GM20000 (cell line): ENCODE measurements around the gene SCPEP1.

Source experiments
- DNase-seq: peaks from one replicate; pipeline ENCODE4 v3.0.0; 2012; ENCODE audit warnings: low spot score
- CTCF ChIP-seq: IDR thresholded peaks from 2 replicates; pipeline ENCODE4 v1.5.1; 2012; ENCODE audit warnings: mild to moderate bottlenecking, control low read depth; ENCODE audit errors: extremely low read depth, missing control alignments

Gene SCPEP1

DNA sequence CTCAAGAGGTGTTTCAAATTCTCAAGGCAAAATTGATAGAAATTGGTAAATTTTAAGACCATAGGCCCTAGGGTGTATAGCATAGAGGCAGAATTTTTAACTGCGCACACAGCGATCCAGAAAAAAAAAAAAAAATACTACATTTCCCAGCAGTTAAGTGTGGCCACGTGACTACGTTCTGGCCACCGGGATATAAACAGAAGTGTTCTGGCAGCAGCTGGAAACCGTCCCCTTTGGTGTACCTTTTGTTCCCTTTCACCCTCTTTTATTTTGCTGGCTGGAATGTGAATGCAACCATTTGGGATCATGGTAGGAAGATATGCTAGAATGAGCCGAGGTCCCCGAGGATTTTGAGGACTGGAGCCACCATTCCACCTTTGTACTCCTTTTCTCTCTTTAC is 54.4 kb downstream of the SCPEP1 start:
- no peak for TF ChIP-seq CTCF

GRCh38 chr17:57033296-57033695 is 55.4 kb downstream of the SCPEP1 start:
- TF ChIP-seq CTCF: no peak
- no peak for DNase-seq

More for the DNA sequence above, 54.4 kb downstream of the SCPEP1 start:
- no peak for DNase-seq

DNA sequence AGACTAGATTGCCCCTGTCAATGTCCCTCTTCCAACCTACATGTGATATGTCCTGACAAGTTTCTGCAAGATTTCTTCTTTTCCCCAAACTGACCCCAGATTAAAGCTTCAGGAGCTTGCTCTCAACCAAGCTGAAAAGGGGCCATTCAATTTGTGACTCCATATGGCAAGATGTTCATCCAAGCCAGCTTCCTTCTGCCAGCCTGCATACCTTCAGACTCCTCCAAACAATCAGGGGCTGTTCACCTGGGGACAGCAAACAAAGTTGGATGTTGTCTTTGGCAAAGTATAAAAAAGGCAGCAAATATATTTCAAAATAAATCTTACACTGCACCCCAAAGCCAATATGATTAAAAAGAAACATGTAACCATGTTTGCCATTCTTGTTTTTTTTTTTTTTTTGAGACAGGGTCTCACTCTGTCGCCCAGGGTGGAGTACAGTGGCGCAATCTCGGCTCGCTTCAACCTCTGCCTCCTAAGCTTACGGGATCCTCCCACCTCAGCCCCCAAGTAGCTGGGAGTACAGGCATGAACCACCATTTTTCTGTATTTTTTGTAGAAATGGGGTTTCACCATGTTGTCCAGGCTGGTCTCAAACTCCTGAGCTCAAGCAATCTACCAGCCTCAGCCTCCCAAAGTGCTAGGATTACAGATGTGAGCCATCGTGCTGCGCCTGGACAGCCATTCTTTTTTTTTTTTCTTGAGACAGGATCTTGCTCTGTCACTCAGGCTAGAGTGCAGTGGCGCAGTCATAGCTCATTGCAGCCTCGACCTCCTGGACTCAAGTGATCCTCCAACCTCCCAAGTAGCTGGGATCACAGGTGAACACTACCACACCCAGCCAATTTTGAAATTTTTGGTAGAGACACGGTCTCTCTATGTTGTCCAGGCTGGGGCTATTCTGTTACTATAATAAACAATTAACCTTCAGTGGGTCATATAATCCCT is 57.1 kb downstream of the SCPEP1 start:
- no peak for TF ChIP-seq CTCF
- DNase-seq: no peak

GRCh38 chr17:57035971-57036481 is 58.1 kb downstream of the SCPEP1 start:
- DNase-seq: no peak
- no peak for TF ChIP-seq CTCF

DNA sequence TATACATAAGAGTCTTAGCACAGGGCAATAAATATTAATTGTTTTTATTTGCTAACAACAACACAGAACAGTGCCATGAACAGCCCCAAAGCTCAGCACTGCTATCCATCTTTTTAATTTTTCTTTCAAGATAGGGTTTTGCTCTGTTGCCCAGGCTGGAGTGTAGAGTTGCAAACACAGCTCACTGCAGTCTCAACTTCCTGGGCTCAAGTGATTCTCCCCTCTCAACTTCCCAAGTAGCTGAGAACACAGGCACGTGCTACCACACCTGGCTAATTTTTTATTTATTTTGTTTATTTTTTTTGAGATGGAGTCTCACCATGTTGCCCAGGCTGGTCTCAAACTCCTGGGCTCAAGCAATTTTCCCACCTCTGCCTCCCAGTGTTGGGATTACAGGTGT is 59.5 kb downstream of the SCPEP1 start:
- DNase-seq: no peak

DNA sequence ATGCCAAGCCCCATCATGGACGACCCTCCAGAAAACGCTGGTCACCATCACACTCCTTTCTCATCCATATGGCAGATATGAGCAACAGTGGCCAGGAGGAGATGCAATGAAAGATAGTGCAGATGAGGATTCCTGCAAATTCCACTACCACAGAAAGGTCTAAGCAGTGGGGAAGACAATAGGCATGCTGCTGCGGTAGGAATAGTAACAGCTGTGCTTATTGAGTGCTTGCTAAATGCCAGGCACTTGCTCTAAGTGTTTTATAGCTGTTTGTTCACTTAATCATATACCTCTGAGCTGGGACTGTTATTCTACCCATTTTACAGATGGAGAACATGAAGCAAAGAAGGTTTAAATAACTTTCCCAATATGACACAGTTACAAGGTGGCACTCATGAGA is 60.6 kb downstream of the SCPEP1 start:
- TF ChIP-seq CTCF: no peak
- DNase-seq: no peak

More for the DNA sequence above, 59.5 kb downstream of the SCPEP1 start:
- no peak for TF ChIP-seq CTCF

DNA sequence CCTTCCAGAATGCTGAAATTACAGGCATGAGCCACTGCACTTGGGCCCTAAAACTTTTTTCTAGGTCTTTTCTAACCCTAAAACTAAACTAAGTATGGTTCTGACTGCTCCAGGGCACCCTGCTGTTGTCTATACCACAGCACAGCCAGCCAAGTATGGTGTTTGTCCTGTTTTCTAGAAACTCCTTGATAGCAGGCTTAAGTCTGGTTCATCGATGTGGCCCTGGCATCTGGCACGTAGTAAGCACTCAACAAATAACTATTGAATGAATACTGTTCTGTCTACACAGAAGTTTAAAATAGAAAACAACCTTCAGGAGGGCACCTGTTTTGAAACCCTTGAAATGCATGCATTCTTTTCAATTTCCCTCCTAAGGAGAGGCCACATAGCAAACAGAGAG is 62.6 kb downstream of the SCPEP1 start:
- no peak for DNase-seq
- no peak for TF ChIP-seq CTCF
